Activated B cell treated with CpG ODN at 0.5 μM for 24 hours (primary cell): Measurements from ENCODE around the gene SAPCD2. TPM values are rescaled to one million over a fixed set of nuclear protein-coding genes. Genes with fewer than 3 reads are reported as not detected.

ENCODE experiments used
- total RNA-seq: library from RNA; stranded (reverse); gene quantifications from 2 replicates; pipeline ENCODE4 v1.2.3, GENCODE V29; 2022

Gene SAPCD2
- total RNA-seq, 1 donor from 2014 or later = 0.80 TPM

Other genes with a start within 250 kb of the SAPCD2 start
- gene AJM1, start 228.1 kb downstream of the SAPCD2 start, total RNA-seq = 1.0 and 1.6 TPM in 2 replicates
- 58.8 and 64.6 TPM in 2 replicates for gene PHPT1, start 221.1 kb downstream of the SAPCD2 start, total RNA-seq
- 5.2 and 6.1 TPM in 2 replicates for gene MAMDC4, start 218.2 kb downstream of the SAPCD2 start, total RNA-seq
- 282 and 298 TPM in 2 replicates for gene EDF1, start 204.2 kb downstream of the SAPCD2 start, total RNA-seq
- gene TRAF2, start 184.0 kb downstream of the SAPCD2 start, total RNA-seq = 49.7 and 58.2 TPM in 2 replicates
- 81.5 and 82.1 TPM in 2 replicates for gene FBXW5, start 125.8 kb downstream of the SAPCD2 start, total RNA-seq
- gene C8G, start 125.3 kb downstream of the SAPCD2 start, total RNA-seq = 0.69 and 3.4 TPM in 2 replicates
- gene LCN12, start 118.3 kb downstream of the SAPCD2 start, total RNA-seq = 2.4 TPM in 2 replicates
- not detected in 2 replicates for gene PTGDS, start 93.1 kb downstream of the SAPCD2 start, total RNA-seq
- gene LCNL1, start 87.6 kb downstream of the SAPCD2 start, total RNA-seq = not detected in 2 replicates
- gene PAXX, start 78.1 kb downstream of the SAPCD2 start, total RNA-seq = 43.4 and 47.8 TPM in 2 replicates
- gene CLIC3, start 74.0 kb downstream of the SAPCD2 start, total RNA-seq = not detected in 2 replicates
- 4.5 and 7.5 TPM in 2 replicates for gene ABCA2, start 42.3 kb downstream of the SAPCD2 start, total RNA-seq
- 3.9 and 5.0 TPM in 2 replicates for gene FUT7, start 38.5 kb downstream of the SAPCD2 start, total RNA-seq
- gene NPDC1, start 24.4 kb downstream of the SAPCD2 start, total RNA-seq = 0.18 TPM in 1 of 2 replicates, not detected in the other
- not detected in 2 replicates for gene ENTPD2, start 16.5 kb downstream of the SAPCD2 start, total RNA-seq
- gene UAP1L1, start 7.0 kb upstream of the SAPCD2 start, total RNA-seq = 13.4 and 17.2 TPM in 2 replicates
- 33.6 and 37.7 TPM in 2 replicates for gene MAN1B1, start 16.4 kb upstream of the SAPCD2 start, total RNA-seq
- 254 and 259 TPM in 2 replicates for gene DPP7, start 44.2 kb upstream of the SAPCD2 start, total RNA-seq
- gene GRIN1, start 68.6 kb upstream of the SAPCD2 start, total RNA-seq = 0.22 TPM in 1 of 2 replicates, not detected in the other
- 0.31 TPM in 1 of 2 replicates, not detected in the other for gene LRRC26, start 99.5 kb upstream of the SAPCD2 start, total RNA-seq
- gene TMEM210, start 101.5 kb upstream of the SAPCD2 start, total RNA-seq = not detected in 2 replicates
- 75.7 and 93.9 TPM in 2 replicates for gene ANAPC2, start 118.0 kb upstream of the SAPCD2 start, total RNA-seq
- gene SSNA1, start 118.1 kb upstream of the SAPCD2 start, total RNA-seq = 71.9 and 76.8 TPM in 2 replicates
- 9.3 and 11.4 TPM in 2 replicates for gene TPRN, start 130.2 kb upstream of the SAPCD2 start, total RNA-seq
- 32.7 and 34.1 TPM in 2 replicates for gene TMEM203, start 135.1 kb upstream of the SAPCD2 start, total RNA-seq
- gene NDOR1, start 135.1 kb upstream of the SAPCD2 start, total RNA-seq = 27.5 and 38.7 TPM in 2 replicates
- gene RNF208, start 151.7 kb upstream of the SAPCD2 start, total RNA-seq = 1.1 and 1.9 TPM in 2 replicates
- 0.39 and 0.53 TPM in 2 replicates for gene CYSRT1, start 154.6 kb upstream of the SAPCD2 start, total RNA-seq
- gene RNF224, start 156.9 kb upstream of the SAPCD2 start, total RNA-seq = not detected in 2 replicates
- not detected in 2 replicates for gene SLC34A3, start 160.3 kb upstream of the SAPCD2 start, total RNA-seq
- 182 and 197 TPM in 2 replicates for gene TUBB4B, start 170.7 kb upstream of the SAPCD2 start, total RNA-seq
- 0.37 TPM in 1 of 2 replicates, not detected in the other for gene STPG3, start 180.7 kb upstream of the SAPCD2 start, total RNA-seq
- 56.1 and 58.2 TPM in 2 replicates for gene NELFB, start 184.8 kb upstream of the SAPCD2 start, total RNA-seq
- 7.9 and 9.1 TPM in 2 replicates for gene TOR4A, start 207.2 kb upstream of the SAPCD2 start, total RNA-seq
- 1.9 and 3.0 TPM in 2 replicates for gene NRARP, start 231.7 kb upstream of the SAPCD2 start, total RNA-seq